A673 (cell line): Measurements from ENCODE around the gene SESN1. TPM values are rescaled to one million over a fixed set of nuclear protein-coding genes. Genes with fewer than 3 reads are reported as not detected.

ENCODE experiments used
- BruUV-seq: library from RNA; stranded (reverse); fragments of 400-500 nt; replicated peaks from 2 replicates; lab custom pipeline; 2021; lab: Mats Ljungman, UMichigan
- CTCF ChIA-PET: fragments of 300-600 bp; sonication (Branson Sonifier 250); formaldehyde crosslinking; loops from one replicate; lab custom pipeline; 2022; ENCODE audit warnings: antibody characterized with exemption; lab: Charles Lee
- POLR2A ChIA-PET: fragments of 300-600 bp; sonication (Branson Sonifier 250); formaldehyde crosslinking; loops from one replicate; lab custom pipeline; 2022; ENCODE audit warnings: antibody characterized with exemption; ENCODE audit not compliant: low non-redundant PET; lab: Charles Lee
- DNase-seq: peaks from one replicate; pipeline ENCODE4 v3.0.0-alpha.2; 2015; ENCODE audit warnings: low spot score
- H3K27ac ChIP-seq: fragments of 200-600 bp; sonication (generic); 2 replicates; pipeline ENCODE4 v1.5.1; 2016; ENCODE audit warnings: mixed run types, low read depth, mild to moderate bottlenecking, mixed read lengths, antibody characterized with exemption, low read length; ENCODE audit not compliant: poor library complexity, severe bottlenecking
- H3K27me3 ChIP-seq: fragments of 200-600 bp; sonication (generic); replicated peaks from 2 replicates; pipeline ENCODE4 v1.6.1; 2017; ENCODE audit warnings: mixed run types, low read depth, mild to moderate bottlenecking, mixed read lengths, antibody characterized with exemption, low read length; ENCODE audit not compliant: insufficient read depth, poor library complexity
- H3K36me3 ChIP-seq: fragments of 200-600 bp; sonication (generic); 2 replicates; pipeline ENCODE4 v1.6.1; 2016; ENCODE audit warnings: mixed run types, mild to moderate bottlenecking, mixed read lengths, antibody characterized with exemption, low read length; ENCODE audit not compliant: insufficient read depth, poor library complexity, severe bottlenecking
- H3K4me1 ChIP-seq: fragments of 200-600 bp; sonication (generic); 2 replicates; pipeline ENCODE4 v1.6.1; 2017; ENCODE audit warnings: mixed run types, mild to moderate bottlenecking, mixed read lengths, antibody characterized with exemption, low read length; ENCODE audit not compliant: insufficient read depth, poor library complexity, severe bottlenecking
- H3K4me3 ChIP-seq: fragments of 200-600 bp; sonication (generic); 2 replicates; pipeline ENCODE4 v1.5.1; 2016; ENCODE audit warnings: low read depth, mixed run types, mild to moderate bottlenecking, mixed read lengths, low read length; ENCODE audit not compliant: poor library complexity, severe bottlenecking
- H3K9me3 ChIP-seq: fragments of 200-600 bp; sonication (generic); 2 replicates; pipeline ENCODE4 v1.6.1; 2016; ENCODE audit warnings: mixed run types, low read depth, mild to moderate bottlenecking, mixed read lengths, antibody characterized with exemption, low read length; ENCODE audit not compliant: poor library complexity, severe bottlenecking
- CTCF ChIP-seq: fragments of 300-800, 200-600 bp; sonication (generic); conservative IDR thresholded peaks from 2 replicates; pipeline ENCODE4 v1.5.1; 2017; ENCODE audit warnings: low read depth, mild to moderate bottlenecking, antibody characterized with exemption, low read length, moderate library complexity, mixed read lengths
- EZH2 ChIP-seq: fragments of 200-600 bp; sonication (generic); IDR thresholded peaks from 2 replicates; pipeline ENCODE4 v1.6.1; 2017; ENCODE audit warnings: borderline replicate concordance, low read depth, mild to moderate bottlenecking, mixed read lengths, antibody characterized with exemption, low read length; ENCODE audit not compliant: poor library complexity, severe bottlenecking
- intact Hi-C: fragments of 100-400 bp; cut with micrococcal nuclease; formaldehyde crosslinking; loops from one replicate; pipeline ENCODE4 v1.10.0; 2022; ENCODE audit not compliant: unreplicated experiment
- total RNA-seq: library from RNA; stranded (reverse); gene quantifications from 2 replicates; pipeline ENCODE4 v1.2.3, GENCODE V29; 2021

SESN1 gene
- total RNA-seq, 1 experiment from 2014 or later, result 4.1 TPM

DNA sequence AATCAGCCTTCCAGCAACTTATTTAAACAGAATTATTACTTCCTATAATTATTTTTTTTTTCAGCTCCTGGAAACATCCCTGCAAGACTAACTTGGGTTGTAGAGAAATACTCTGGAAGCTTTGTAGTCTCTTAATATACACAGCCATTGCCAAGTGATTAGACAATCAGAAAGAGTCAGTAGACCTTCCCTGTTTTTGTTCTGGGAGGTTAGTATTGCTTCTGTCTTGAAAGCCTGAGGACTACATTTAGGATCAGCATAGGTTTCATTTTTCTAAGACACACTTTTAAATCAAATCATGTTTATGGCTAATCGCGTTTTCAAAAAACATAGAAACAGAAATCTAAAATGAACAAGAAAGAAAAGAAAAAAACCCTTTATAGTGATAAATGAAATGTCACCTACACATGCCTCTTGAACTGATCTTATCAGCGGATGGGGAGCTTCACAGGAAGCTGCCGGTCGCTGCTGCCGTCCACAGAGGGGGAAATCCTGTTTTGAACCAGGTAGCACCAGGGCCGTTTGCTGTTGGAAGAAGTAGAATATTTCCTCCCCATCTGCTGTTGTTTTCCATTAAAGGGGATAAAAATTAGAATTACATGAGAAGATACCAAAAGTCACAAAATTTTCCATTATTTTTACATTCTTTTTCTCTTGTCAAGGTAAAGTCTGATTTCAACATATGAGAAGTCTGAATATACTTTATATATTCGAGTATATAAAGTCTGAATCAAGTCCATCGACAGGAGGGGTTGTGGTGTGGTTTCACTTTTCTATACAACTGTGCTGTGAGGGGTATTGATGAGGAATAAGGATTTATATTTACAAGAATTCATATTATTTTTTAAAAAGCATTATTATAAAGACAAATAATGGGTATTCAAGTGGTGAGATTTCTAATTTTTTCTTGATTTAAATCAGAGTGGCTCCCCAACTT, 151.8 kb downstream of the SESN1 start:
- H3K27ac ChIP-seq, result no peak overlapping the region
- H3K9me3 ChIP-seq, result no peaks in the 10 kb centered on the region
- intact Hi-C loops, result no loop called here
- ChIA-PET POLR2A (no interaction called here), CTCF (no interaction called here)
- no peak for DNase-seq
- no peaks in the 10 kb centered on the region for H3K27me3 ChIP-seq
- TF ChIP-seq EZH2 (no peak), CTCF (no peak)
- no peak overlapping the region for H3K4me3 ChIP-seq
- no peaks in the 10 kb centered on the region for H3K4me1 ChIP-seq
- no peaks in the 10 kb centered on the region for H3K36me3 ChIP-seq
- no TSS peak for BruUV-seq

DNA sequence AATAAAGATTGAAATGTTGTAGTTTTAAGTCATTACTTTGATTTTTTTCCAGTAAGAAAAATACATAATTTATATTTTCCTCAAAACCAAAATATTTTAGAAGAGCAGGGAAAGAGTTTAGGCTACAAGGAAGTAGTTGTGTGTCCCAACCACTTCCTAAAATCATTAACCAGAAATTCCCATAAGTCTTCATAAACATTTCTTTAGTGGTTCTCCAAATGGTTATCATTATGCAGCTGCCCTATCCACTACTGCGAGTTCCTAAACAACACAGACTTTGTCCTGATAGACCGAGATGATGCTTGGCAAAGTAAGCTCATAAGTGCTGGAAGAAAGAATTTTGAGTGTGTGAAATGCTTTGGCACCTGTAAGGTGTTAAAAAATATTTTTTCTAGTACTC, 152.8 kb downstream of the SESN1 start:
- intact Hi-C loops, result no loop called here
- POLR2A ChIA-PET, result no interaction called here
- no peak for TF ChIP-seq EZH2
- TF ChIP-seq CTCF, result no peak
- BruUV-seq, result no TSS peak
- CTCF ChIA-PET, result no interaction called here
- Histone ChIP-seq H3K27ac (no peak overlapping the region), H3K9me3 (no peaks in the 10 kb centered on the region), H3K36me3 (no peaks in the 10 kb centered on the region), H3K4me3 (no peak overlapping the region), H3K4me1 (no peaks in the 10 kb centered on the region), H3K27me3 (no peaks in the 10 kb centered on the region)
- no peak for DNase-seq

- DNase-seq, result no peak
- no peaks in the 10 kb centered on the region for H3K4me1 ChIP-seq
- no TSS peak for BruUV-seq
- TF ChIP-seq EZH2 (no peak), CTCF (no peak)
- no peak overlapping the region for H3K27ac ChIP-seq
- intact Hi-C loops, result no loop called here
- no peak overlapping the region for H3K4me3 ChIP-seq
- H3K36me3 ChIP-seq, result no peaks in the 10 kb centered on the region
- CTCF ChIA-PET, result no interaction called here
- H3K27me3 ChIP-seq, result no peaks in the 10 kb centered on the region
- POLR2A ChIA-PET, result no interaction called here
- no peaks in the 10 kb centered on the region for H3K9me3 ChIP-seq
These were observed 153.4 kb downstream of the SESN1 start for GRCh38 chr6:108941281-108941680.
